GM21619 (cell line): ENCODE data around the gene NSD2.
"Not testable (repeated sequence)": the region's sequence is repeated elsewhere in the genome, so short reads cannot be mapped to it uniquely, and the experiment has no call there.

Source experiments
- ATAC-seq: cut with Tn5 transposase; IDR thresholded peaks from one replicate; pipeline ENCODE4 v1.9.1; 2021; ENCODE audit not compliant: unreplicated experiment

Gene NSD2

GRCh38 chr4:1841887-1842210, 29.3 kb upstream of the NSD2 start:
- no peak for ATAC-seq

- ATAC-seq, result no peak
Measured at GRCh38 chr4:1842339-1842895, 28.8 kb upstream of the NSD2 start.

DNA sequence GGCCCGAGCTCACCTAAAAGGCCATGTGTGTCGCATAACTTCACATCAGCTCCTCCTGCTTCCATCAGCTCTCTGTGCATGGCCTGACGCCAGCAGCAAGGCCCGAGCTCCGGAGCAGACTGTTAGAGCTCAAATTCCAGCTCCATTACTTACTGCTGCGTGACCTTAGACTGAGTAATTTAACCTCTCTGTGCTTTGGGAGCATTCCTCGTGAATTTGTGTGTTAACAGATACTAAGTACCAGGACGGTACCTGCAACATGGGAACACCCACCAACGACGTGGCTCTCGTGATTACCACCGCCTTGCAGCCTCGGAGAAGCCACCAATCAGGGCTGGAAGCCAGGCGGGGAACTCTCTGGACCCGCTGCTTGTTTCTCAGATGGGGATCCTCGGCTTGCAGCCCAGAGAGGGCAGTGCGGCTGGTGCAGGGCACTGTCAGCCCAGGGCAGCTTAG, 28.2 kb upstream of the NSD2 start:
- no peak for ATAC-seq

GRCh38 chr4:1843852-1844251, 27.3 kb upstream of the NSD2 start:
- ATAC-seq, result no peak

DNA sequence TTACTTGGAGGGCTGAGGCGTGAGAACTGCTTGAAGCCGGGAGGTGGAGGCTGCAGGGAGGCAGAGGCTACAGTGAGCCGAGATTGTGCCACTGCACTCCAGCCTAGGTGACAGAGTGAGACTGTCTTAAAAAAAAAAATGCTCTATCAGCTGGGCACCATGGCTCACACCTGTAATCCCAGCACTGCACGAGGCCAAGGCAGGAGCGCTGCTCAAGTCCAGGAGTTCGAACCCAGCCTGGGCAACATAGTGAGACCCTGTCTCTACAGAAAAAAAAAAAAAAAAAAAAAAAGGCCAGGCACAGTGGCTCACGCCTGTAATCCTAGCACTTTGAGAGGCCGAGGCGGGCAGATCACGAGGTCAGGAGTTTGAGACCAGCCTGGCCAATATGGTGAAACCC, 26.6 kb upstream of the NSD2 start:
- ATAC-seq, result not testable (repeated sequence)

GRCh38 chr4:1846580-1846979, 24.6 kb upstream of the NSD2 start:
- ATAC-seq, result no peak

DNA sequence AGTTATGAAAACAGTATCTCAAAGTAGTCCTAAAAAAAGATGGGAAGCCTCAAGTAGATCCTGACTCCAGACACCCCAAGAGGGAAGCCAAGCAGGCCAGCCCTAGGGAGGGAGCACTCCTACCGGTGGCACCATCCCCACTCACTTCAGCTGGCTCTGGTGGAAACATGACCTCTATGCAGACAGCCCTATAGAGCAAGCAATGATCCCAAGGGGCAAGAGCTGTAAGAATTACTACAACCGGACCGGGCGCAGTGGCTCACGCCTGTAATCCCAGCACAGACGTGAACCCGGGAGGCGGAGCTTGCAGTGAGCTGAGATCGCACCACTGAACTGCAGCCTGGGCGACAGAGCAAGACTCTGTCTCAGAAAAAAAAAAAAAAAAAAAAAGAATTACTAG, 20.9 kb upstream of the NSD2 start:
- ATAC-seq, result no peak

DNA sequence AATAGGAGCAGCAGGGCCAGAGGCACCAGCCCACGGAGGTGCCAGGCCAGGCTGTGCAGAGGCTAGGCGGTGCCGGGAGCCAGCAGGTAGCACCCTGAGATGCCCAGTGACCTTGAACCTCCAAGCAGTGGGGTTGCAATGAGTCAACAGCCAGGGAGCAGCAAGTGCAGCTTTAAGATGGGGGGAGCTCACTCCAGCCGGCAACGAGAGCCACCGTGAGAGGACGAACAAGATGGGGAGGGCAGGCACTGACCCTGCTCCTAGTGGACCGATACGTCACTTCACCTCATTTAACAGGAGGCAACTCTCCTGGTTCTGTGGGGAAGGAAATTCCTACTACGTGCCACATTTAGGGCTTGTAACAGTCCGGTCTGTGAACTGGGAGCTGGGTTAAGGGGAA, 20.0 kb upstream of the NSD2 start:
- ATAC-seq, result no peak

- ATAC-seq, result no peak
Measured at GRCh38 chr4:1851575-1852410, 19.4 kb upstream of the NSD2 start.

GRCh38 chr4:1852904-1853623, 18.1 kb upstream of the NSD2 start:
- no peak for ATAC-seq

DNA sequence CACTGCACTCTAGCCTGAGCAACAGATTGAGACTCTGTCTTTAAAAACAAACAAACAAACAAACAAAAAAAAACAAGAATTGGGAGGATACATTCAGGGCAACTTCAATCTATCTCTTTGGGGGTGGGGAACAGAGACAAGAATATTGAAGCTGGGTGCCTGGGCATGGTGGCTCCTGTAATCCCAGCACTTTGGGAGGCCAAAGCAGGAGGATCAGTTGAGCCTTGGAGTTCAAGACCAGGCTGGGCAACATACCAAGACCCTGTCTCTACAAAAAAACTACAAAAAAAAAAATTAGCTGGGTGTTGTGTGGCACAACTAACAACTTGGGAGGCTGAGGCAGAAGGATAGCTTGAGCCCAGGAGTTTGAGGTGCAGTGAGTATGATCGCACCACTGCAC, 16.4 kb upstream of the NSD2 start:
- ATAC-seq, result no peak

DNA sequence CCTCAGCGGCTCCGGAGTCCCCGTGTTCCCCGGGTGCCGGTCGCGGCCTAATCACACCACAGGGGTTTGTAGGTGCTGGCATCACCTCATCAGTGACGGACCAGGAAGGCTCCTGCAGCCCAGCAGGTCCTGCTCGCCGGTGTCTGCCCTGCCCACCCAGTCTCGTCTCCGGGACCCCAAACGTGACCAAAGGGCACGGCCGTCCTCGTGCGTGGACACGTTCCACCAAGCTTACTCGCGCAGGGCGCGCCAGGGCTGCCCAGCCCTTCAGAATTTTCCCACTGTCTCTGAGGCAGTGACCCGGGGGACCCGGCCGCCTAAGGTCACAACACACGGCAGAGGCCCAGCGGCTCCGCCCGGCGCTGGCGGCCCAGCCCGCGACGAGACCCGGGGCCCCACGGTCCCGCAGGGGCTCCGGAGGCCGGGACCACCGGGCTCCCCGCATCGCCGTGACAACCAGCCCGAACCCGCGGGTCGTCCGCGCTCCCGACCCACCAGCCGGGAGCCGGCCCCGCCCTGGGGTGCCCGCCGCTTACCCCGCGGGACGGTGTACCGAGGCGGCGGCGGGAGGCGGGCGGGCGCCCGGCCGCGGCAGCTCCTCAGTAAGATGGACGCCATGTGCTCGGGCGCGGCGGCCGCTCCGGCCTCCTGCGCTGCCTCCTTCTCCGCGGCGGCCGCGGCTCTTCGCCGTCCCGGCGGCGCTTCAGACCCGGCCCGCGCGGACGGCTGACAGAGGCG, 15.7 kb upstream of the NSD2 start:
- peak; percentile 20 for ATAC-seq

GRCh38 chr4:1856071-1856942, 14.9 kb upstream of the NSD2 start, which contains the start of gene LETM1:
LETM1 (minus strand) TSS chr4:1856156; CDS start chr4:1855950, 206 bp downstream.
- ATAC-seq, result peak; percentile 78

GRCh38 chr4:1856943-1857699, 14.1 kb upstream of the NSD2 start:
- ATAC-seq, result no peak

DNA sequence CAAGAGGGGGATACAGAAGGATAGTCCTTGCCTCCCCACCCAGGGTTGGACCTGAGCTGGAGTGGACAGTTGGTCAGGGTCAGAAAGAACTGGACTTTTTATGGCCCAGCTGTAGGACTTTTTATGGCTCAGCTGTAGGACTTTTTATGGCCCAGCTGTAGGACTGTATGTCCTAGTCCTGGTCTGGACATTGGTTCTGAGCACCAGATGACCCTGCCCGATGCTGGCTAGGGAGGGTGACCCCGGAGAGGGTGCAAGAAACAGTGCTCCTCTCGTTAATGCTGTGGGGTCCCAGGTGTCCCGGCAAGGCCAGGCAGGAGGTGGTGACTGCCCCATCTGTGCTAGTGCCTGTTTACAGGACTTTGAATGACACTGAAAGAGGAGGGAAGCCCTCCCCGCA, 13.3 kb upstream of the NSD2 start:
- no peak for ATAC-seq

- no peak for ATAC-seq
Measured at GRCh38 chr4:1859389-1859753, 11.8 kb upstream of the NSD2 start.

GRCh38 chr4:1862055-1862911, 8.9 kb upstream of the NSD2 start:
- no peak for ATAC-seq

DNA sequence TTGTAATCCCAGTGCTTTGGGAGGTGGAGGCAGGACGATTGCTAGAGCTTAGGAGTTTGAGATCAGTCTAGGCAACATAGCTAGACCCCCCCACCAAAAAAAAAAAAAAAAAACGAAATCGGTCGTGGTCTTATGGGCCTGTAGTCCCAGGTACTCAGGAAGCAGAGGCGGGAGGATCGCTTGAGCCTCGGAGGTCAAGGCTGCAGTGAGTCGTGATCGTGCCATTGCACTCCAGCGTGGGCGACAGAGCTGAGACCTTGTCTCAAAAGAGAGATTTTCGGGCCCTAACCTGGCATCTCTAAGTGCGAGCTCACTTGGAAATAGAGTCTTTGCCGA, 8.3 kb upstream of the NSD2 start:
- no peak for ATAC-seq
